ENCODE data around the gene ITIH4. TPM values are rescaled to one million over a fixed set of nuclear protein-coding genes. Genes with fewer than 3 reads are reported as not detected.

ITIH4 gene
- total RNA-seq, 1 donor from 2014 or later = 1.9 TPM

- DNase-seq = peak; percentile 87
Measured at GRCh38 chr3:52831500-52832301, 1.2 kb upstream of the ITIH4 start.

GRCh38 chr3:52829906-52830463 is 487 bp downstream of the ITIH4 start:
- DNase-seq = no peak

GRCh38 chr3:52829482-52829881 is 990 bp downstream of the ITIH4 start:
- no peak for DNase-seq

- peak; percentile 10 for DNase-seq
Measured at GRCh38 chr3:52827866-52828376, 2.6 kb downstream of the ITIH4 start.

GRCh38 chr3:52827441-52827840 is 3.0 kb downstream of the ITIH4 start:
- DNase-seq = peak; percentile 37

GRCh38 chr3:52824037-52824436 is 6.4 kb downstream of the ITIH4 start:
- no peak for DNase-seq

- no peak for DNase-seq
Measured at GRCh38 chr3:52822363-52822762, 8.1 kb downstream of the ITIH4 start.

GRCh38 chr3:52820736-52821135 is 9.7 kb downstream of the ITIH4 start:
- peak; percentile 63 for DNase-seq

GRCh38 chr3:52819936-52820335 is 10.5 kb downstream of the ITIH4 start:
- no peak for DNase-seq

- DNase-seq = no peak
Measured at GRCh38 chr3:52817860-52818259, 12.6 kb downstream of the ITIH4 start.

GRCh38 chr3:52817221-52817620 is 13.3 kb downstream of the ITIH4 start:
- DNase-seq = no peak

- no peak for DNase-seq
Measured at GRCh38 chr3:52816654-52817053, 13.8 kb downstream of the ITIH4 start.

- no peak for DNase-seq
Measured at GRCh38 chr3:52816199-52816598, 14.3 kb downstream of the ITIH4 start.

GRCh38 chr3:52813810-52814209 is 16.7 kb downstream of the ITIH4 start:
- no peak for DNase-seq

- DNase-seq = no peak
Measured at GRCh38 chr3:52811452-52812011, 18.9 kb downstream of the ITIH4 start.

- DNase-seq = no peak
Measured at GRCh38 chr3:52810923-52811322, 19.5 kb downstream of the ITIH4 start.

GRCh38 chr3:52809662-52810377 is 20.7 kb downstream of the ITIH4 start:
- DNase-seq = peak; percentile 28

GRCh38 chr3:52809149-52809548 is 21.3 kb downstream of the ITIH4 start:
- DNase-seq = no peak

GRCh38 chr3:52805270-52806039 is 25.0 kb downstream of the ITIH4 start:
- DNase-seq = no peak

GRCh38 chr3:52801839-52802238 is 28.6 kb downstream of the ITIH4 start:
- DNase-seq = no peak

GRCh38 chr3:52800079-52800478 is 30.4 kb downstream of the ITIH4 start:
- no peak for DNase-seq

GRCh38 chr3:52798978-52799476 is 31.4 kb downstream of the ITIH4 start:
- DNase-seq = peak; percentile 48
